GM18508 (cell line): Measurements from ENCODE around the gene INPP4A.

Experiments used
- ATAC-seq: cut with Tn5 transposase; IDR thresholded peaks from one replicate; pipeline ENCODE4 v1.9.1; 2021; ENCODE audit warnings: moderate number of reproducible peaks; ENCODE audit not compliant: insufficient read depth, unreplicated experiment

The INPP4A gene

GRCh38 chr2:98605076-98605475 is 160.4 kb downstream of the INPP4A start:
- ATAC-seq: no peak

- no peak for ATAC-seq
These were observed 161.8 kb downstream of the INPP4A start for GRCh38 chr2:98606431-98606830.

- ATAC-seq: no peak
These were observed 162.4 kb downstream of the INPP4A start for GRCh38 chr2:98607104-98607503.

GRCh38 chr2:98607741-98608115 is 163.1 kb downstream of the INPP4A start:
- no peak for ATAC-seq

- ATAC-seq: peak; percentile 59
These were observed 163.7 kb downstream of the INPP4A start, which contains the start of the genes COA5 and UNC50 for GRCh38 chr2:98608116-98608961. COA5 (minus strand) TSS chr2:98608512; CDS start chr2:98608405, 107 bp downstream. UNC50 (plus strand) TSS chr2:98608589; CDS start chr2:98609760, 1,171 bp downstream.

- no peak for ATAC-seq
These were observed 164.4 kb downstream of the INPP4A start for GRCh38 chr2:98608962-98609604.

- ATAC-seq: no peak
These were observed 169.5 kb downstream of the INPP4A start for GRCh38 chr2:98614024-98614739.

GRCh38 chr2:98615481-98615880 is 170.8 kb downstream of the INPP4A start:
- no peak for ATAC-seq

GRCh38 chr2:98617149-98617548 is 172.5 kb downstream of the INPP4A start:
- ATAC-seq: no peak

GRCh38 chr2:98623657-98624056 is 179.0 kb downstream of the INPP4A start:
- ATAC-seq: no peak

- no peak for ATAC-seq
These were observed 187.7 kb downstream of the INPP4A start for GRCh38 chr2:98632351-98632750.

- ATAC-seq: no peak
These were observed 189.9 kb downstream of the INPP4A start for GRCh38 chr2:98634406-98635092.

GRCh38 chr2:98637401-98638147 is 192.9 kb downstream of the INPP4A start:
- no peak for ATAC-seq

- no peak for ATAC-seq
These were observed 198.9 kb downstream of the INPP4A start for GRCh38 chr2:98643496-98644100.
